HL-60 (cell line): ENCODE measurements around the gene PGBD5.

ENCODE experiments used
- POLR2AphosphoS5 ChIP-seq: IDR thresholded peaks from 2 replicates; pipeline ENCODE4 v1.6.1; 2012; ENCODE audit warnings: low read depth
- TF ChIP-seq, protein P1 (sequence below): IDR thresholded peaks from one replicate; pipeline ENCODE4 v1.5.1; 2011; ENCODE audit warnings: low read length, control low read depth, inconsistent platforms; ENCODE audit not compliant: insufficient read depth

DNA sequence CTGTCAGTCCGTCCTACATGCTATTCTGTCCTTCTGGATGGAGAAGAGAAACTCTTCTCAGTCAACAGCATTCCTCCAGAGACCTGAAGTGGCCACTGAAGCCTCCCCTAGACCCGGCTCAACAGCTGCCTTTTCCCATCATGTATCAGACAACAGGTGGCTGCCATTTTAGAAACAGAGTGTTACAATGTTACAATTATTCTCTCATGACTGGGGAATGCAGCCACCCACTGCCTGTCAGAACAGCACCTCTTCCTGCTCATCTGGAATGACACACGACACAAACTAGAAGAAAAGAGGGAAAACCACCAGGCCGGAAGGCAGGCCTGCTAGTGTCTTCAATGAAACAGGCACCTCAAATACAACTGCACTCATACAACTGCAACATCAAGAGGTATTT is 105.3 kb downstream of the PGBD5 start:
- no peak for TF ChIP-seq POLR2AphosphoS5
- TF ChIP-seq, protein P1, sequence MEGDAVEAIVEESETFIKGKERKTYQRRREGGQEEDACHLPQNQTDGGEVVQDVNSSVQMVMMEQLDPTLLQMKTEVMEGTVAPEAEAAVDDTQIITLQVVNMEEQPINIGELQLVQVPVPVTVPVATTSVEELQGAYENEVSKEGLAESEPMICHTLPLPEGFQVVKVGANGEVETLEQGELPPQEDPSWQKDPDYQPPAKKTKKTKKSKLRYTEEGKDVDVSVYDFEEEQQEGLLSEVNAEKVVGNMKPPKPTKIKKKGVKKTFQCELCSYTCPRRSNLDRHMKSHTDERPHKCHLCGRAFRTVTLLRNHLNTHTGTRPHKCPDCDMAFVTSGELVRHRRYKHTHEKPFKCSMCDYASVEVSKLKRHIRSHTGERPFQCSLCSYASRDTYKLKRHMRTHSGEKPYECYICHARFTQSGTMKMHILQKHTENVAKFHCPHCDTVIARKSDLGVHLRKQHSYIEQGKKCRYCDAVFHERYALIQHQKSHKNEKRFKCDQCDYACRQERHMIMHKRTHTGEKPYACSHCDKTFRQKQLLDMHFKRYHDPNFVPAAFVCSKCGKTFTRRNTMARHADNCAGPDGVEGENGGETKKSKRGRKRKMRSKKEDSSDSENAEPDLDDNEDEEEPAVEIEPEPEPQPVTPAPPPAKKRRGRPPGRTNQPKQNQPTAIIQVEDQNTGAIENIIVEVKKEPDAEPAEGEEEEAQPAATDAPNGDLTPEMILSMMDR = no peak
